Glutamatergic neuron (in vitro differentiated cells): ENCODE results near the gene REL. TPM values are rescaled to one million over a fixed set of nuclear protein-coding genes. Genes with fewer than 3 reads are reported as not detected.
"Not testable (repeated sequence)": the region's sequence is repeated elsewhere in the genome, so short reads cannot be mapped to it uniquely, and the experiment has no call there.

Experiments used
- DNase-seq: peaks from one replicate; pipeline ENCODE4 v3.0.0; 2022
- H3K27ac Mint-ChIP-seq: one replicate; pipeline ENCODE4 v1.8.0; 2020; ENCODE audit warnings: mild to moderate bottlenecking, mixed read lengths, inconsistent platforms; ENCODE audit not compliant: unreplicated experiment
- H3K27me3 Mint-ChIP-seq: one replicate; pipeline ENCODE4 v1.8.0; 2020; ENCODE audit warnings: mild to moderate bottlenecking, moderate library complexity, mixed read lengths, inconsistent platforms; ENCODE audit not compliant: unreplicated experiment
- H3K36me3 Mint-ChIP-seq: one replicate; pipeline ENCODE4 v1.8.0; 2020; ENCODE audit warnings: mild to moderate bottlenecking, mixed read lengths, inconsistent platforms; ENCODE audit not compliant: unreplicated experiment
- H3K4me1 Mint-ChIP-seq: one replicate; pipeline ENCODE4 v1.8.0; 2020; ENCODE audit warnings: mild to moderate bottlenecking, low read depth, mixed read lengths, inconsistent platforms; ENCODE audit not compliant: unreplicated experiment
- H3K4me3 Mint-ChIP-seq: one replicate; pipeline ENCODE4 v1.8.0; 2020; ENCODE audit warnings: mild to moderate bottlenecking, mixed read lengths, inconsistent platforms; ENCODE audit not compliant: unreplicated experiment
- H3K9me3 Mint-ChIP-seq: one replicate; pipeline ENCODE4 v1.8.0; 2020; ENCODE audit warnings: mild to moderate bottlenecking, moderate library complexity, mixed read lengths, inconsistent platforms; ENCODE audit not compliant: unreplicated experiment
- CTCF ChIP-seq: fragments of 200-600 bp; sonication (generic); IDR thresholded peaks from one replicate; pipeline ENCODE4 v1.5.0; 2021; ENCODE audit not compliant: partially characterized antibody, unreplicated experiment
- total RNA-seq: library from RNA; stranded (reverse); fragmentation: NEBNext Ultra II Directional; extraction: Animal tissue kit (Norgen Biotek cat#: 25700); gene quantifications from one replicate; pipeline ENCODE4 v1.2.1, GENCODE V29; 2021; ENCODE audit not compliant: unreplicated experiment

REL gene
- total RNA-seq, 1 donor from 2014 or later = 2.1 TPM

- no peak for DNase-seq
Measured at GRCh38 chr2:60855989-60856669, 25.2 kb upstream of the REL start.

GRCh38 chr2:60857056-60857455, 24.3 kb upstream of the REL start:
- no peak for DNase-seq
- no peaks in the 10 kb centered on the region for H3K27me3 Mint-ChIP-seq
- TF ChIP-seq CTCF = no peak
- no peaks in the 10 kb centered on the region for H3K9me3 Mint-ChIP-seq
- H3K4me1 Mint-ChIP-seq = no peaks in the 10 kb centered on the region
- H3K4me3 Mint-ChIP-seq = no peak overlapping the region
- no peak overlapping the region for H3K27ac Mint-ChIP-seq
- H3K36me3 Mint-ChIP-seq = no peaks in the 10 kb centered on the region

More at GRCh38 chr2:60855989-60856669, 25.2 kb upstream of the REL start:
- H3K27ac Mint-ChIP-seq = no peak overlapping the region
- no peak for TF ChIP-seq CTCF
- no peaks in the 10 kb centered on the region for H3K4me1 Mint-ChIP-seq
- no peaks in the 10 kb centered on the region for H3K36me3 Mint-ChIP-seq
- no peaks in the 10 kb centered on the region for H3K27me3 Mint-ChIP-seq
- H3K4me3 Mint-ChIP-seq = no peak overlapping the region
- no peaks in the 10 kb centered on the region for H3K9me3 Mint-ChIP-seq

- no peaks in the 10 kb centered on the region for H3K9me3 Mint-ChIP-seq
- no peaks in the 10 kb centered on the region for H3K36me3 Mint-ChIP-seq
- H3K27ac Mint-ChIP-seq = no peak overlapping the region
- no peak for DNase-seq
- H3K4me3 Mint-ChIP-seq = no peak overlapping the region
- no peak for TF ChIP-seq CTCF
- no peaks in the 10 kb centered on the region for H3K27me3 Mint-ChIP-seq
- H3K4me1 Mint-ChIP-seq = no peaks in the 10 kb centered on the region
Measured at GRCh38 chr2:60858897-60859311, 22.5 kb upstream of the REL start.

- Mint-ChIP-seq H3K36me3 (no peaks in the 10 kb centered on the region), H3K4me1 (no peaks in the 10 kb centered on the region), H3K27ac (no peak overlapping the region), H3K4me3 (no peak overlapping the region), H3K9me3 (no peaks in the 10 kb centered on the region), H3K27me3 (no peaks in the 10 kb centered on the region)
- DNase-seq = no peak
- TF ChIP-seq CTCF = no peak
Measured at GRCh38 chr2:60861736-60862135, 19.6 kb upstream of the REL start.

- Mint-ChIP-seq H3K27ac (no peak overlapping the region), H3K36me3 (no peaks in the 10 kb centered on the region)
Measured at GRCh38 chr2:60862642-60863041, 18.7 kb upstream of the REL start.

GRCh38 chr2:60865361-60865760, 16.0 kb upstream of the REL start:
- H3K4me3 Mint-ChIP-seq, H3K4me1 Mint-ChIP-seq, DNase-seq, H3K27ac Mint-ChIP-seq, H3K27me3 Mint-ChIP-seq, H3K36me3 Mint-ChIP-seq, H3K9me3 Mint-ChIP-seq: not testable (repeated sequence)

More at GRCh38 chr2:60862642-60863041, 18.7 kb upstream of the REL start:
- no peak for TF ChIP-seq CTCF
- Mint-ChIP-seq H3K27me3 (no peaks in the 10 kb centered on the region), H3K9me3 (no peaks in the 10 kb centered on the region), H3K4me1 (no peaks in the 10 kb centered on the region), H3K4me3 (no peak overlapping the region)
- no peak for DNase-seq
